GM23248 (cell line): ENCODE results near the gene TNNI3K.

Experiments used
- EZH2 ChIP-seq: fragments of 200-600 bp; sonication (generic); IDR thresholded peaks from 2 replicates; pipeline ENCODE4 v1.6.1; 2018; ENCODE audit warnings: antibody characterized with exemption, mild to moderate bottlenecking; ENCODE audit not compliant: insufficient read depth, poor library complexity, severe bottlenecking
- EZH2phosphoT487 ChIP-seq: fragments of 200-600 bp; sonication (generic); IDR thresholded peaks from 2 replicates; pipeline ENCODE4 v1.6.1; 2018; ENCODE audit warnings: antibody characterized with exemption, moderate library complexity, mild to moderate bottlenecking, low read depth; ENCODE audit not compliant: insufficient read depth

DNA sequence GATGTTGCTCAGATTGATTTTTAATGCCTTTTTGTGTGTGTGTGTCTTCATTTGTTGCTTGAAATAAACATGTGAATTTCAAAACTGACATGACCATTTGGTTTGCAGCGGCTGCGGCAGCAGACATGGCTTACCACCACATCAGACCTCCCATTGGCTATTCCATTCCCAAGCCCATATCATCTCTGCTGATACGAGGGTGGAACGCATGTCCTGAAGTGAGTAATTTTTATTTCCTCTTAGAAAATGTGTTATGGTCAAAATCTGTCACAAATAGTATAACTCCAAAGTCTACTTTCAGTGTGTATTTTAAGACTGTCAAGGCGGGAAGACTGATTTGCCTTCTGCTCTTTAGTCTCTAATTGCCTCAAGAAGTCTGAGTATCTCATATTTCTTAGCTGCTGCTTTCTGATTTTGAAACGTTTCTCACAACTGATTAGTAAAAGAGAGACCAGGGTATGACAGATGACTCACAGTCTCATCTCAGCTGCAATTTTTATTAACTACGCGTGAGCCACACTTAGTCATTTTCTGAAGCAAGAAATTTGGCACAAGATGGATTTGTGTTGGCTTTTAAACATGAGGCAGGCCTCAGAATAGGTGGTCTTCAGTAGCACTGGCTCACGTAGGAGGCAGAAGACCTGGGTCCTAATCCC lies 228.3 kb downstream of the TNNI3K start:
- TF ChIP-seq EZH2 (no peak), EZH2phosphoT487 (no peak)
